ENCODE measurements around the gene RCAN2.
"Not testable (repeated sequence)": the region's sequence is repeated elsewhere in the genome, so short reads cannot be mapped to it uniquely, and the experiment has no call there.

RCAN2 gene

GRCh38 chr6:46440141-46440540 lies 51.1 kb downstream of the RCAN2 start:
- no peak for DNase-seq (ENCODE audit: low spot score)

DNA sequence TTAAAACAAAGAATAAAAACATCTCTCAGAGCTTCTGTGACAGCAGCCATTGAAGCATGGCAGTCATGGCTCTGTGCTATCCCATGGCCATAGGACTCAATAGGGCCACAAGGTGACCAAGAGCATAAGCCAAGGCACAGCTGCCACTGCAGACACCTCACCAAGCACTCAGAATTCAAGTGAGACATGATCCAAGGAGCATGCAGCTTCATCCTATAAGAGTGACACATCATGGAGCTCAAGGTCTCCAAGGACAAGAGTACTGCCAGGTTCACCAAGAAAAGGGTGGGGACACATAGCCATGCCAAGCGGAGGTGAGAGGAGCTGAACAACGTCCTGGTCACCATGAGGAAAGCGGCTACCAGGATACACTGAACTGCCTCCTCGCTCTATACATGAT lies 53.0 kb downstream of the RCAN2 start:
- DNase-seq (ENCODE audit: low spot score) = no peak

DNA sequence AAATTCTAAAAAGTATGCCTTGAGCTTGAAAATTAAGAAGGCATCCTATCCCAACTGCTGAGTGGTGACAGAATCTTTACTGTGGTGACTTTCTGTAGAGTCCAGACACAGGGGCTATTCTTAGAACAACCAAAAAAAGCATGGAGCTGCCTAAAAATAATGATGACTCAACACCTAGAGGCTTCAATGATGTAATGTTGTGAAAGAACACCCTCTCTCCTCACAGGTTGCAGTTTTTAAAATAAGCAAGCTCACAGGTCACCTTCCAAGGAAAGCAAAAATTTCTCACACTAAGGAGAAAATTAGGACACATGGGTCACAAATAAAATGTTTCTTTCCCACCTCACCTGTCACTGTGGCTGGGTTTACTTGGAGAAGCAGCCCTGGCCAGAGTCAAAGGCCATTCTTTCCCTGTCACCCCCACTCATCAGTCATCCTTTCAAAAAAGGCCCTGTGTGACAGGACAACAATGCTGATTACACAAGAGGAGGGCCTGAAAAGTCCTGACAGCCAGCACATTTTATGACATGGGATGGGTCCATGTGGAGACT lies 53.5 kb downstream of the RCAN2 start:
- no peak for DNase-seq (ENCODE audit: low spot score)

- no peak for DNase-seq (ENCODE audit: low spot score)
Measured at GRCh38 chr6:46422619-46423018, 68.6 kb downstream of the RCAN2 start.

GRCh38 chr6:46421939-46422338 lies 69.3 kb downstream of the RCAN2 start:
- no peak for DNase-seq (ENCODE audit: low spot score)

- DNase-seq (ENCODE audit: low spot score) = no peak
Measured at GRCh38 chr6:46420921-46421638, 70.2 kb downstream of the RCAN2 start.

DNA sequence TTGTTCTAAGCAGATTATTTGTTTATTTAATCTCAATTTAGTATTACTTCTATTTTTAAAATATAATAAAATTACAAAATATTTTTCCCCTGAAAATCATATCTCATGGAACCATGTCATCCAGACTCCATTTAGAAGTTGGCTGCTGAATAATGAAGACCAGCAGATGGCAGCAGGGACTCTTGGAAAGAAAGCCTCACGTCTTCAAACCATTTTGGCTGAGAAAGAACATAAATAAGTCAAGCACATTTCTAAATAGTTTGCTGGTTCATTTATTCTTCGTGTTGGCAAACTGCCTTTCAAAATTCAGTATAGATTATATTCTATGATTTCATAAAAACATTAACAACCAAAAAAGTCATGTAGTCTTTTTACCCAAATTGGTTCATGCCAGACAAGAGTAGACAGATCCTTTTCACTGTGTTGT lies 71.7 kb downstream of the RCAN2 start:
- DNase-seq (ENCODE audit: low spot score) = peak; percentile 10

DNA sequence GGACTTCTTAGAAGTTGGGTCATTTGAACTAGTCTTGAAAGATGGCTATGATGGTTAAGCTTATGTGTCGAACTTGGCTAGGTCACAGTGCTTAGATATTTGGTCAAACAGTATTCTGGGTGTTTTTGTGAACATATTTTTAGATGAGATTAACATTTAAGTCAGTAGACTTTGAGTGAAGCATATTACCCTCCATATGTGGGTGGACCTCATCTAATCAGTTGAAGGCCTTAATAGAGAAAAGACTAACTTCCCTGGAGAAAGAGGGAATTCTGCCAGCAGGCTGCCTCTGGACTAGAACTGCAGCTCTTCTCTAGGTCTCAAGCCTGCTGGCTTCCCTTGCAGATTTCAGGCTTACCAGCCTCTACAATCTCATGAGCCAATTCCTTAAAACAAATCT lies 76.9 kb downstream of the RCAN2 start:
- DNase-seq (ENCODE audit: low spot score) = no peak

DNA sequence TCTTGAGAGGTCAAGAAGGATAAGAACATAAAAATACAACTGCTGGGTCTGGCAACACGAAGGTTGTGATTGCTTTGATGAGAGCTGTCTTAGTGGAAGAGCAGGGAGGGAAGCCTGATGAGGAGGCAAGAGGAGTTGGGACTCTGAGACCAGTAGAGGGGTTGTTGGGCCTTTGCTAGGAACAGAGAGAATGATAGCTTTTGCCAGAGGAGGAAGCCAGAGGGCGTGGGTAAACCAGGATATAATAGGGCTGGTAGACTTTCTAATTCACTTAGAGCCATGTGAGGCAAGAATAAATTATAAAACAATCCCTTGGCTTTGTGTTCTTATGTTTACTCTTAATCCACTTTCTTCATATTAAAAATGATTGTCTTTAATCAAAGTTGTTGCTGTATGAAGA lies 78.6 kb downstream of the RCAN2 start:
- no peak for DNase-seq (ENCODE audit: low spot score)

DNA sequence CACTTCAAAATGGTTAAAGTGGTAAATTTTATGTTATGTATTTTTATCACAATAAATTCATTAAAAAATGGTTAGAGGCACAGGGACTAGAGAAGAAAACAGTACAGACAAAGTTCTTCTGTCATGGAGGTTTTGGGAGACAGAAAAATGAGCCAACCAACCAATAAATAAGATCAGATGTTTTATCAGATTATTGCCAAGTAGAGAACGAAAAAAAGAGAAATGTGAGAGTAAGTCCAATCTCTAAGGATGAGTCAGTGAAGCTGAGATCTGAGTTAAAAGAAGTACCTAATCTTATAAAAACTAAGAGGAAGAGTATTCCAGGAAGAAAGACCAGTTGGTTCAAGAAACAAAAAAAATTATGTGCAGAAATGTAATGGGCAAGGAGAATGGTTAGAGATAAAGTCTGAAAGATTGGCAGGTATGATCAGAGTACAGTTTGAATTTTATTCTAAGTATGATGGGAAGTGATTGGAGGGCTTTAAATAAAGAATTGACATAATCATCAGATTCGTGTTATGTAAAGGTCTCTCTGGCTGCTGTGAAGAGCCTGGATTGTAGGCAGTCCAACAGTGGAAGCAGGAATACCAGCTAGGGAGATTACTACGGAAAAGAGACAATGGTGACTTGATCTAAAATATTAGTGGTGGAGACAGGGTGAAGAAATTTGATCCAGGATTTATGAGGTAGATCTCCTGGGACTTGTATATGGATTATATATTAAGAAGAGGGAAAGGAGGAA lies 79.6 kb downstream of the RCAN2 start:
- no peak for DNase-seq (ENCODE audit: low spot score)

DNA sequence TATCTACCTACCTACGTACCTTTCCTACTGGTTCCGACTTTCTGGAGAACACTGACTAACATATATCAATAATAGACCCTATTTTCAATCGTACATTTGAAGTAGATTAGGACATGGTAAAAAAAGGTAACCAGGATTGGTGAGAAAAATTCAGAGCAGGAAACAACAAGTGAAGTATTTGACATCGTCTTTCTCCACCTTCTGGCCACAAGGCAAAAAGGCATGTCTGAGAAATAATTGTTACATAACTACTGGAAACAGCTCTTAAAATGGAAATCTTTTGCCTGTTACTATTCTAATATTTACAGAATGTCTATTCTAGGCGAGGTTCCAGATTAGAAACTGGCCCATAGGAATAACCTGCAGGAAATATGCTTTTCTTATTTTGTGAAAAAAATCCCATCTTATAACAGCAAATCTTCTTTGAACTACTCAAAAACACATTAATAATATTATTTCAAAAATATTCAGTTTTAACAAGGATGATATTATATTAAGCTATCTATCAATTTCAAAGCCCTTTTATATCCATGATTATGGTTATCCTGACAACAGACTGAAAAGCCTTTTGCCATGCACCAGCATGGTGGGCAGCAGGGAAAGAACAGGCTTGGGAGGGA lies 80.8 kb downstream of the RCAN2 start:
- peak; percentile 42 for DNase-seq (ENCODE audit: low spot score)

- no peak for DNase-seq (ENCODE audit: low spot score)
Measured at GRCh38 chr6:46407776-46408530, 83.3 kb downstream of the RCAN2 start.

DNA sequence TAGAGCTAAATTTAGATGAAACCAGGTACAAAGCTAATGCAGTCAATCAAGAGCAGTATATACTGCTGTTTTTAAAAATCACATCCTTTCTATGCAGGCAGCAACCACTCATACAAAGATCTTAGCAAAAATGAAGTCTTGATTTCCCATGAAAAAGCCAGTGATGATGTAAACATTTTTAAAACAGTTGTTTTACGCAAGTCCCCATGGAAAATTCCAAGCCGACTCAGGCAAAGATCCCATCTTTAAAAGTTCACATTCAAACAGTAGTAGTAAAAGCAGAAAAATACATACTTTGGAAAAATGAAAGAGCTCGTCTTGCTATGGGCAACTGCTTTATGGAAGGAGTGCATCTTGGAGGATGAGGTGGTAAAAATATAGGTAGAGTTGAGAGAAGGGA lies 84.0 kb downstream of the RCAN2 start:
- DNase-seq (ENCODE audit: low spot score) = no peak

- DNase-seq (ENCODE audit: low spot score) = not testable (repeated sequence)
Measured at GRCh38 chr6:46405620-46406180, 85.5 kb downstream of the RCAN2 start.

DNA sequence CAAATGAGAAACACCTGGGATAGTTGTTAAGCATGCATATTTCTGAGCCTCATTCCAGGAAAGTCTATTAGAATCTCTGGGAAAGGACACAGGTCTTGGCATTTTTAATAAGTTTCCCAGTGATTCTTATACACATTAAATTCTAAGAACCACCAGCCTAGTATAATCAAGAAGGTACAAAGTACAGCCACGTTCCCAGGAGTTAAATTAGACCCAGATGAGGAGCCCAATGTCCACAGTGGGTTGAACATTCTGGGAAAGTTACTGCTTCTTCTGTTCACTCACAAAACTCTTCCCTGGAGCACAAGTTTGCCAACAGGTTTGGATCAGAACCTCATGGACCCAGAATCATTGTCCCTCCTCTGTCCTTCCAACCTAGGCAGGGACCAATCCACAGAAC lies 90.4 kb downstream of the RCAN2 start:
- DNase-seq (ENCODE audit: low spot score) = no peak

DNA sequence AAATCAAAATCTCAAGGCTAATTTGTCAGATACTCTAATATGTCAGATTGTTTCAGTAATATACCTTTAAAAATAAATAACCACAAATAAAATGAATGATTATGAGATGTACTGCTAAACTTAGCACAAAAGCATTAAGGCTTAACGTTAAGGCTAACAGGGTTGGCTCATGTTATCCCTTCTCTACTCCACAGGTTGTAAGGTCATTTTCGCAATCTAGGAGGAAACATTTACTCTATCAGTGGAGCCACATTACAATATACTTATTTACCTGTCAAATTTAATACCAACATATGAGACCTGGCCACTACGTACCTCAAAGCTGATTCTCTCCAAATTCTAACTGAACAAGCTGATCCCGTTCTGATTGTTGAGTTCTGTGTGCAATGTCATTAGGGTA lies 95.7 kb downstream of the RCAN2 start:
- no peak for DNase-seq (ENCODE audit: low spot score)

DNA sequence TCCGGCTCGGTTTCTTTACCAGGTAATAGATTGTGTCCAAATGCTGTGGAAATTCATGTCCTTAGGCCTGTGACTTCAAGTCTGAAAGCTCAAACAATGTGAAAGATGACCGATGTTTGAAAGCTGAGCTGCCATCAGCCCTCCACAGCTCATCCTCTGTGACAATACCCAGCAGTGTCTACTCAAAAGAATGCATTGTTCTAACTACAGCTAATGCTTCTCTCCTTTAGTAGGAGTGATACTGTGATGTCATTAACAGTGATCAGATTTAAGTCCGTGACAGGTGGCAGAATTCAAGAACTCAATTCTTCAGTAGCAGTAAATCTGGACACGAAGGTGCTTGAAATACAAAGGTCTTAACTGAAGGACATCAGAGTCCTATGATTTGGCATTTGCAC lies 97.3 kb downstream of the RCAN2 start:
- DNase-seq (ENCODE audit: low spot score) = no peak

- no peak for DNase-seq (ENCODE audit: low spot score)
Measured at GRCh38 chr6:46393161-46393939, 97.9 kb downstream of the RCAN2 start.

DNA sequence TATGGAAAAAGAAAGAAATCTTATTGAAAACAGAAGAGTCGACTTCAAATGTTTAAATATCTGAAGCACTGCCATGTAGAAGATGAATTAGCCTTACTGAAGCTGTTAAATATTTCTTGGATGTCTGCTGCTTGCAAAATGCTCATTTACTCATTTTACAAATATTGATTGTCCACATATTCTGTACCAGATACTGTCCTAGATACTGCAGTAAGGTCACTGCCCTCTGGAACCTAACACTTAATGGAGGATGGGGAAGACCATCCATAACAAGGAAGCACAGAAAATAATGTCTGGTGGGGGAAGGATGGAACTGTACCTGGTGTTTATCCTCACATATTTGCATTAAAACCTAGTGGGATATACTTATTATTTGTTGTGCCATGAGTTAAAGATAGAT lies 99.0 kb downstream of the RCAN2 start:
- DNase-seq (ENCODE audit: low spot score) = no peak

DNA sequence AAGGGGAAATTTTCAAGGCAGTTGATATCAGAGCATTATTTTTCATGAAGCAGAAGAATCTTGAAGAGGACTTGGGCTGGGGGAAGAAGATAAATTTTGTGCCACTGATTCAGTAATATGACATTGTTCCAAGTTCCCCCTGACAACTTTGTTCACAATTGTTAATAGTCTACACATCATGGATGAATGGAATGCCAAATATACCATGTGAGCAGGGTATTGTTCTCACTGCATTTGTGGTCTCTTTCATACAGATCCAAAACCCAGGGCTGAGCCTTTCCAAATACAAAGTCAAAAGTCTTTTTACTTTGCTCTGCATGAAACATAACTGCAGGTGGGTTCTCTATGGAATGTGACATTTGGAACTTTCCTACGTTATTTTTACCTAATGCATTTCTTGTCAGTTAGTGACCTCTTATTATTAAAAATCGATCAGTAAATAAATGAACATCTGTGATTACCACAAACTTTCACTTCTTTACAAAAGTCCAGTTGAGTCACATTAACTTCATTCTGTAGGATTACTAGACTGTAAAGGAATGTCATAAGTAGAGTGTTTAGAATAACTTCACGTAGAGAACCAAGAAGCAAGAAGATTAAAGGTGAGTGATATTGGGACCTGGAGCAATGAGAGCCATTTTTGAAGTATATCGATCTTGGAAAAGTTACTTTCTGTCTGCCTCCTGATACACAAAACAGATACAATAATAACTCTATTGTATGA lies 100.9 kb downstream of the RCAN2 start:
- no peak for DNase-seq (ENCODE audit: low spot score)
